Epithelial cell of esophagus (primary cell): ENCODE results near the gene LEFTY2.

Source experiments
- DNase-seq: peaks from one replicate; pipeline ENCODE4 v3.0.0; 2010; ENCODE audit warnings: low read depth
- H3K4me3 ChIP-seq: 2 replicates; pipeline ENCODE4 v1.5.1; 2011; ENCODE audit warnings: mild to moderate bottlenecking, low read length, control low read depth
- TF ChIP-seq, protein P1 (sequence below): IDR thresholded peaks from 2 replicates; pipeline ENCODE4 v1.5.1; 2011; ENCODE audit warnings: low read depth, mild to moderate bottlenecking, low read length, control low read depth, inconsistent platforms; ENCODE audit not compliant: insufficient read depth; ENCODE audit errors: missing control alignments

Gene LEFTY2

GRCh38 chr1:225962440-225962975, 21.5 kb upstream of the LEFTY2 start:
- DNase-seq = no peak
- no peak overlapping the region for H3K4me3 ChIP-seq
- TF ChIP-seq, protein P1, sequence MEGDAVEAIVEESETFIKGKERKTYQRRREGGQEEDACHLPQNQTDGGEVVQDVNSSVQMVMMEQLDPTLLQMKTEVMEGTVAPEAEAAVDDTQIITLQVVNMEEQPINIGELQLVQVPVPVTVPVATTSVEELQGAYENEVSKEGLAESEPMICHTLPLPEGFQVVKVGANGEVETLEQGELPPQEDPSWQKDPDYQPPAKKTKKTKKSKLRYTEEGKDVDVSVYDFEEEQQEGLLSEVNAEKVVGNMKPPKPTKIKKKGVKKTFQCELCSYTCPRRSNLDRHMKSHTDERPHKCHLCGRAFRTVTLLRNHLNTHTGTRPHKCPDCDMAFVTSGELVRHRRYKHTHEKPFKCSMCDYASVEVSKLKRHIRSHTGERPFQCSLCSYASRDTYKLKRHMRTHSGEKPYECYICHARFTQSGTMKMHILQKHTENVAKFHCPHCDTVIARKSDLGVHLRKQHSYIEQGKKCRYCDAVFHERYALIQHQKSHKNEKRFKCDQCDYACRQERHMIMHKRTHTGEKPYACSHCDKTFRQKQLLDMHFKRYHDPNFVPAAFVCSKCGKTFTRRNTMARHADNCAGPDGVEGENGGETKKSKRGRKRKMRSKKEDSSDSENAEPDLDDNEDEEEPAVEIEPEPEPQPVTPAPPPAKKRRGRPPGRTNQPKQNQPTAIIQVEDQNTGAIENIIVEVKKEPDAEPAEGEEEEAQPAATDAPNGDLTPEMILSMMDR = peak; percentile 9

DNA sequence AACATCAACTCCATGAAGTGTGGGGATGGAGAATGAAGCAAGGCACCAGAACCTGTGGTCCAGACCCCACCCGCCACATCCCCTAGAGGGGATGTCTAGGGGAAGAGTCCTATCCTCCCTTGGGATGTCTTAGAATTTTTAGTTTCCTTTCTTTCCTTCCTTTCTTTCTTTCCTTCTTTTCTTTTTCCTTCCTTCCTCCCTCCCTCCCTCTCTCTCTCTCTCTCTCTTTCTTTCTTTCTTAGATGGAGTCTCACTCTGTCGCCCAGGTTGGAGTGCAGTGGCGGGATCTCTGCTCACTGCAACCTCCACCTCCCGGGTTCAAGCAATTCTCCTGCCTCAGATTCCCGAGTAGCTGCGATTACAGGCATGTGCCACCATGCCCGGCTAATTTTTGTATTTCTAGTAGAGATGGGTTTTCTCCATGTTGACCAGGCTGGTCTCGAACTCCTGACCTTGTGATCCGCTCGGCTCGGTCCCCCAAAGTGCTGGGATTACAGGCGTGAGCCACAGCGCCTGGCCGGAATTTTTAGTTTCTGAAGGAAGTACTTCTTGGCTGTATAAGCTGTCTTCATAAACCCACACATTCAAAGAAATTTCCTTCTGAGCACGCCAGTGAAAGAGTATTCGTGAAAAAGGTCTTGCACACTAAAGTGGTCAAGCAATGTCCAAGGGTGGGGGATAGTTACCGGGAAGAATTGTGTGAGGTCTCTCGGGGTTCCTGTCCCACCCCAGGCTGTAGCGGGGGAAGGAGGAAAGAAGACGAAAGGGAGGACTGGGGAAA, 20.8 kb upstream of the LEFTY2 start:
- H3K4me3 ChIP-seq = no peak overlapping the region
- DNase-seq = no peak
- TF ChIP-seq, protein P1 = no peak

GRCh38 chr1:225958041-225958440, 17.0 kb upstream of the LEFTY2 start:
- TF ChIP-seq, protein P1 = no peak
- H3K4me3 ChIP-seq = no peak overlapping the region
- no peak for DNase-seq

GRCh38 chr1:225954753-225955152, 13.7 kb upstream of the LEFTY2 start:
- no peak for DNase-seq
- TF ChIP-seq, protein P1 = no peak

DNA sequence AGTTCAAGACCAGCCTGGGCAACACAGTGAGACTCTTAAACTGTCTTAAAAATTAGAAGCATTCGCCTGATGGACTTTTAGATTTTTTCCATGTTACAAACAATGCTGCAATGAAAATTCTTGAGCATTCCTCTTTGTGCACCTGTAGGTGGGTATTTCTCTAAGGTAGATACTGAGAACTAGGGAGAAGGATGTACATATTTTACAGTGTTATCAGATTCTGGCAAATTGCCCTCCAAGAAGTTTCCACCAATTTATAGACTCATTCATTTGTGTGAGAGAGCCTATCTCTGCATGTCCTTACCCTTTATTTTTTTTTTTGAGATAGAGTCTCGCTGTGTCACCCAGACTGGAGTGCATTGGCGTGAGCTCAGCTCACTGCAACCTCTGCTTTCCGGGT, 12.3 kb upstream of the LEFTY2 start:
- TF ChIP-seq, protein P1 = no peak
- DNase-seq = no peak
- H3K4me3 ChIP-seq = no peak overlapping the region

More at GRCh38 chr1:225954753-225955152, 13.7 kb upstream of the LEFTY2 start:
- H3K4me3 ChIP-seq = no peak overlapping the region

GRCh38 chr1:225950905-225951497, 10.0 kb upstream of the LEFTY2 start:
- no peak for DNase-seq
- H3K4me3 ChIP-seq = no peak overlapping the region
- TF ChIP-seq, protein P1 = no peak
